Upper lobe of left lung (tissue), 4 donors: Measurements from ENCODE around the gene ABCC5.

Experiments used
- EP300 ChIP-seq, 4 donors: sonication (generic); formaldehyde crosslinking; IDR thresholded peaks; one replicate each; pipeline ENCODE4 v1.5.1; 2017; ENCODE audit warnings: antibody characterized with exemption in 4 of 4, control low read depth in 2 of 4
- POLR2A ChIP-seq, 4 donors: fragments of 450-650 bp; IDR thresholded peaks; one replicate each; pipeline ENCODE4 v1.5.1; 2016 to 2017; ENCODE audit warnings: antibody characterized with exemption in 4 of 4, mild to moderate bottlenecking in 2 of 4
- POLR2AphosphoS5 ChIP-seq, 2 donors: sonication (generic); formaldehyde crosslinking; IDR thresholded peaks; one replicate each; pipeline ENCODE4 v1.5.1; 2017; ENCODE audit warnings: antibody characterized with exemption in 2 of 2
- TF ChIP-seq, protein P1 (sequence below), 6 experiments: fragments of 450-650 bp in 4 of 6; fragments of 200-600 bp in 2 of 6; sonication (generic) in 2 of 6; IDR thresholded peaks; one replicate each; pipeline ENCODE4 v1.5.1; 2016 to 2019; ENCODE audit warnings: antibody characterized with exemption in 6 of 6

DNA sequence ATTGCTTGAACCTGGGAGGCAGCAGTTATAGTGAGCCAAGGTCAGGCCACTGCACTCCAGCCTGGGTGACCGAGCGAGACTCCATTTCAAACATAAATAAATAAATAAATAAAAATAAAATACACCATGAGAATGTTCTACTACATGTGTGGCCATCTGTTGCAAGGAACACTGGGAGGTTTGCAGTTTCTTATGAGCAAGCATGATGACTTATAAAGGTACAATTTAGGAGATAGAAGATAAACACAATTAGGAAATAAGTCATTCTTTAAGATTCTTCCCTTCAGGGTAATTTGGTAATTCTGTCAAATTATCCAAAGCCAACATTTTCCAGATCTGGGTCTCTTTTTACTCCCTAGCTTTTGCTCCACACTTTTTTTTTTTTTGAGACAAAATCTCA, 48.5 kb upstream of the ABCC5 start:
- TF ChIP-seq EP300 (IDR thresholded peaks at IDR 0.05) (no peak), POLR2AphosphoS5 (IDR thresholded peaks at IDR 0.05) (no peak), POLR2A (IDR thresholded peaks at IDR 0.05) (no peak)
- TF ChIP-seq, protein P1, sequence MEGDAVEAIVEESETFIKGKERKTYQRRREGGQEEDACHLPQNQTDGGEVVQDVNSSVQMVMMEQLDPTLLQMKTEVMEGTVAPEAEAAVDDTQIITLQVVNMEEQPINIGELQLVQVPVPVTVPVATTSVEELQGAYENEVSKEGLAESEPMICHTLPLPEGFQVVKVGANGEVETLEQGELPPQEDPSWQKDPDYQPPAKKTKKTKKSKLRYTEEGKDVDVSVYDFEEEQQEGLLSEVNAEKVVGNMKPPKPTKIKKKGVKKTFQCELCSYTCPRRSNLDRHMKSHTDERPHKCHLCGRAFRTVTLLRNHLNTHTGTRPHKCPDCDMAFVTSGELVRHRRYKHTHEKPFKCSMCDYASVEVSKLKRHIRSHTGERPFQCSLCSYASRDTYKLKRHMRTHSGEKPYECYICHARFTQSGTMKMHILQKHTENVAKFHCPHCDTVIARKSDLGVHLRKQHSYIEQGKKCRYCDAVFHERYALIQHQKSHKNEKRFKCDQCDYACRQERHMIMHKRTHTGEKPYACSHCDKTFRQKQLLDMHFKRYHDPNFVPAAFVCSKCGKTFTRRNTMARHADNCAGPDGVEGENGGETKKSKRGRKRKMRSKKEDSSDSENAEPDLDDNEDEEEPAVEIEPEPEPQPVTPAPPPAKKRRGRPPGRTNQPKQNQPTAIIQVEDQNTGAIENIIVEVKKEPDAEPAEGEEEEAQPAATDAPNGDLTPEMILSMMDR (IDR thresholded peaks at IDR 0.05) = no peak
